Hematopoietic multipotent progenitor cell treated with erythropoietin and hydrocortisone succinate and interleukin-3 and kit ligand, for 15 days (in vitro differentiated cells): ENCODE data around the gene FBN2.
"Not testable (repeated sequence)": the region's sequence is repeated elsewhere in the genome, so short reads cannot be mapped to it uniquely, and the experiment has no call there.

Source experiments
- DNase-seq: peaks from one replicate; pipeline ENCODE4 v3.0.0-alpha.2; 2015; ENCODE audit warnings: low spot score

Gene FBN2

GRCh38 chr5:128426090-128426534, 111.9 kb downstream of the FBN2 start:
- no peak for DNase-seq

- DNase-seq = no peak
Measured at GRCh38 chr5:128424646-128425045, 113.4 kb downstream of the FBN2 start.

GRCh38 chr5:128422612-128423011, 115.4 kb downstream of the FBN2 start:
- no peak for DNase-seq

- DNase-seq = no peak
Measured at GRCh38 chr5:128414469-128414868, 123.6 kb downstream of the FBN2 start.

GRCh38 chr5:128413356-128413755, 124.7 kb downstream of the FBN2 start:
- DNase-seq = no peak

- no peak for DNase-seq
Measured at GRCh38 chr5:128412145-128412930, 125.7 kb downstream of the FBN2 start.

DNA sequence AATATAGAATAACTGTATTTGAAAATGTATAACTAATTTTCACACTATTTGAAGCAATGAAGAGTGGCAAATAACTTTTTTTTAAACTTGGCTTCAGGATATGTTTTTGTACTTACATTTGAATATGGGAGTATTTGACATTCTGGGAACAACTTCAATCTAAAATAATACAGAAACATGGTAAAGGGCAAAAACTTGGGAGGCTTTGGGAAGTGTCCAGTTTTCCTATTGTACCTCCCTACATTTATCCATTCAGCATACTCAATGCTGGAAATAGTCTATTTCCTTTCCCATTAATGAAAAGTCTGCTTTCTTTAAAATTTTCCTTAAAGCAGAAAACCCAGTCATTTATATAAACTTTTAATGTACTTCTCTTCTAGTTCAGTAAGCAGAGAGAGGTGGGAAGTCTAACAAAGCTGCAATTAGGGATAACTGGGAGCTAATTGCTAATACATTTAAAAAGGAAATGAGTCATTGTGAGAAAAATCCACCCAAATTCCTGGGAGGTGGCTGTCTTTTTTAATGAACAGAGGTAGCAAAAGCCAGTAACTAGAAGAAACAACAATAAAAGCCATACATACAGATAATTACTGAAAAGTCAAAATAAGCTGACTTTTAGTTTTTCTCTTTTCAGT, 128.8 kb downstream of the FBN2 start:
- DNase-seq = no peak

GRCh38 chr5:128408622-128409021, 129.4 kb downstream of the FBN2 start:
- DNase-seq = no peak

- no peak for DNase-seq
Measured at GRCh38 chr5:128407944-128408343, 130.1 kb downstream of the FBN2 start.

GRCh38 chr5:128406803-128407202, 131.2 kb downstream of the FBN2 start:
- no peak for DNase-seq

- DNase-seq = no peak
Measured at GRCh38 chr5:128405159-128405558, 132.9 kb downstream of the FBN2 start.

DNA sequence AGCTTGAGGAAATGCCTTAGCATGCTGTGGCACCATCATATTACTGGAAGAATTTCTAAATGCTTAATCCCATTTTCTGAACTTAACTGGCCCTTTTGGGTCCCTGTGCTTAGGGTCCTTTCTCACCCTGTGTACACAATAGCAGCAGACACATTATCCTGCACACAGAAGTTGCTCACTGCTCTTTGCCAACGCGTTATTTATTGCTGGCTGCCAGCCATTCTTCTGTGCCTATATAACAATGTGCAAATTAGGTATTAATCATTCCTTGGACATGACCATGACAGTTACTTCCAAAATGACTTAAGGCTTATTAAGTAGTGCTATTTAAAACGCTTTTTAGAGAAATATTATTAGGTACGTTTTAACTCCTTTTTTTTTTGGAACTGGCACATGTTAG, 134.7 kb downstream of the FBN2 start:
- DNase-seq = no peak

- no peak for DNase-seq
Measured at GRCh38 chr5:128402506-128402905, 135.5 kb downstream of the FBN2 start.

DNA sequence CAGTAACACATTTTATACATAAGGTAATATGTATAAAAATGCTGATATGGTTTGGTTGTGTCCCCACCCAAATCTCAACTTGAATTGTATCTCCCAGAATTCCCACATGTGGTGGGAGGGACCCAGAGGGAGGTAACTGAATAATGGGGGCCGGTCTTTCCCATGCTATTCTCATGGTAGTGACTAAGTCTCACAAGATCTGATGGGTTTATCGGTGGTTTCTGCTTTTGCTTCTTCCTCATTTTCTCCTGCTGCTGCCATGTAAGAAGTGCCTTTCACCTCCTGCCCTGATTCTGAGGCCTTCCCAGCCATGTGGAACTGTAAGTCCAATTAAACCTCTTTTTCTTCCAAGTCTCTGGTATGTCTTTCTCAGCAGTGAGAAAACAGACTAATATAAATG, 137.3 kb downstream of the FBN2 start:
- DNase-seq = not testable (repeated sequence)

GRCh38 chr5:128399111-128399510, 138.9 kb downstream of the FBN2 start:
- no peak for DNase-seq

DNA sequence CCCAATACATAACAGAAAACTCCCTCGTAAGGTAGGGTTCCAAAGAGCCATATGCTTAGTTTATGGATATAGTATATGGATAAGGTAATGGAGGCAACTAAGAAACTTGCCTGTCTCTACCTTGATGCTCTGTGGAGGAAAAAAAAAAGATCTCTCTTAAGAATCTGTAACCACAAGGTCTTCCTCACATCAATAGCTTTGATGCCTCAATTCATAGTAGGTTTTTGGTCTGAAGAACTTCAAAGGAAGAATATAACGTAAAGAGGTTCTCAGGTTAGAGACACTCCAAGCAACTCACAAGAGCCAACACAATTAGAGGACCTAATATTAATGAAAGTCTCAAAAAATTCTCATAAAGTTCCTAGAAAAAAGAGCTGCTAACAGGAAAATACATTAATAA, 140.2 kb downstream of the FBN2 start:
- DNase-seq = no peak

GRCh38 chr5:128395073-128395472, 143.0 kb downstream of the FBN2 start:
- no peak for DNase-seq

DNA sequence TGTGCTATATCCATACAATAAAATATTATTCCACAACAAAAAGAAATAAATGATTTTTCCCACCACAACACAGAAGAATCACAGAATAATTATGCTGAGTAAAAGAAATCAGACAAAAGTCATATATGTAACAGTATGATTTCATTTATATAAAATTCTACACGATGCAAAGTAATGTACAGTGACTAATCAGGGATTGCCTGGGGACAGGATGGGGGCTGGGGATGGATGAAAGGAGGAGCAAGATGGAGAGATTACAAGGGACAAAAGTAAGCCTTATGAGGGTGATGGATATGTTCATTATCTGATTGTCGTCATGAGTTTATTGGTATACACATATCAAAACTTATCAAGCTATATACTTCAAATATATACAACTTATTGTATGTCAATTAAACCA, 154.0 kb downstream of the FBN2 start:
- no peak for DNase-seq

GRCh38 chr5:128380337-128380736, 157.7 kb downstream of the FBN2 start:
- DNase-seq = no peak

GRCh38 chr5:128378632-128379031, 159.4 kb downstream of the FBN2 start:
- no peak for DNase-seq

DNA sequence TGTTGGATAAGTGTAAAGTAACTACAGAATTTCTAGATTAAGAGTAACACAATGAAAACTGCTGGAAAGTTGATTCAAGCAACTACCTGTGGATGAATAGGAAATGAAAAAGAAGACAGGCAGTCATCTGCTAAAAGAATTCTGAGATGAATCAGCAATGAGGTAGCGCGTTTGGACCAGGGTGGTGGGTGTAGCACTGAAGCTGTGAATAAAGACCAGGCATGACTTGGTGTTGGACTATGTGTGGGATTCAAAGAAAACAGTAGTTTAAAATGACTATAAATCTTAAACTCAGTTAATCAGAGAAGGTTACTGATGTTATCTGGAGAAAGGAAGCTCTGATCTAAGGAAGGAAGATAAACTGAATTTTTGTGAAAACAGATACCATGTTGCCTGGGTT, 159.8 kb downstream of the FBN2 start:
- DNase-seq = no peak

GRCh38 chr5:128376577-128376976, 161.5 kb downstream of the FBN2 start:
- no peak for DNase-seq

GRCh38 chr5:128366147-128366546, 171.9 kb downstream of the FBN2 start:
- DNase-seq = no peak

DNA sequence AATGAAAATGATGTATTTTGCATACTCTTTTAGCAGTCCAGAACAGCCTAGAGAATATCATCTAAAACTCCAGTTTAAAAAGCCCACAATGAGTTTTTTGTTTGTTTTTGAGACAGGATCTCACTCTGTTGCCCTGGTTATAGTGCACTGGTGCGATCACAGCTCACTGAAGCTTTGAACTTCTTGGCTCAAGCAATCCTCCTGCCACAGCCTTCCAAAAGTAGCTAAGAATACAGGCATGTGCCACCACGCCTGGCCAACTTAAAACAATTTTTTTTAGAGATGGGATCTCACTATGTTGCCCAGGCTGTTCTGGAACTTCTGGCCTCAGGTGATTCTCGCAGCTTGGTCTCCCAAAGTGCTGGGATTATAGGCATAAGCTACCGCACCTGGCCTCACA, 175.7 kb downstream of the FBN2 start:
- no peak for DNase-seq
